ENCODE results near the gene DNAJA3.

Gene DNAJA3

DNA sequence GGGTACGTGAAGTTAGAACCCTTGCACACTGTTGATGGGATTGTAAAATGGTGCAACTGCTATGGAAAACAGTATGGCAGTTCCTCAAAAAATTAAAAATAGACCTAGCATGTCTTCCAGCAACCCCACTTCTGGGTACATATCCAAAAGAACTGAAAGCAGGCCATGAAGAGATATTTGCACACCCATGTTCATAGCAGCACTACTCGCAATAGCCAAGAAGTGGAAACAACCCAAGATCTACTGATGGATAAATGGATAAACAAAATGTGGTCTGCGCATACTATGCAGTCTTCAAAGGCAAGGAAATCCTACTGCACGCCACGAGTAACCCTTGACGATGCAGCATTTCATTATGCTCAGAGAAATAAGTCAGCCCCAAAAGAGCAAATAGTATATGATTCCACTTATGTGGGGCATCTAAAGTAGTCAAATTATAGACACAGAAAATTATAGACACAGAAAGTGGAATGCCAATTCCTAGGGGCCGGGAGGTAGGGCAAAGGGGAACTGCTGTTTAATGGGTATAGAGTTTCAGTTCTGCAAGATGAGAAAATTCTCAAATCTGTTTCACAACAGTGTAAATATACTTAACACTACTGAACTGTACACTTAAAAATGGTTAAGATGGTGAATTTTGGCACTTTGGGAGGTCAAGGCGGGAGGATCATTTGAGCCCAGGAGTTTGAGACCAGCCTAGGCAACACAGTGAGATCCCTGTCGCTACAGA, 26.5 kb upstream of the DNAJA3 start:
- H3K9me3 ChIP-seq (ENCODE audit: insufficient read depth, low read length): no peaks in the 10 kb centered on the region
- H3K27me3 ChIP-seq (ENCODE audit: low read length): no peaks in the 10 kb centered on the region
- H4K20me1 ChIP-seq (ENCODE audit: low read depth, low read length): no peaks in the 10 kb centered on the region
- no peak overlapping the region for H3K4me3 ChIP-seq (ENCODE audit: insufficient read depth, low read length, poor library complexity, severe bottlenecking)
- no peak overlapping the region for H3K9ac ChIP-seq (ENCODE audit: low read length)
- no peak for TF ChIP-seq EZH2phosphoT487 (conservative IDR thresholded peaks at IDR 0.05; ENCODE audit: low read length)
- TF ChIP-seq, protein P1, sequence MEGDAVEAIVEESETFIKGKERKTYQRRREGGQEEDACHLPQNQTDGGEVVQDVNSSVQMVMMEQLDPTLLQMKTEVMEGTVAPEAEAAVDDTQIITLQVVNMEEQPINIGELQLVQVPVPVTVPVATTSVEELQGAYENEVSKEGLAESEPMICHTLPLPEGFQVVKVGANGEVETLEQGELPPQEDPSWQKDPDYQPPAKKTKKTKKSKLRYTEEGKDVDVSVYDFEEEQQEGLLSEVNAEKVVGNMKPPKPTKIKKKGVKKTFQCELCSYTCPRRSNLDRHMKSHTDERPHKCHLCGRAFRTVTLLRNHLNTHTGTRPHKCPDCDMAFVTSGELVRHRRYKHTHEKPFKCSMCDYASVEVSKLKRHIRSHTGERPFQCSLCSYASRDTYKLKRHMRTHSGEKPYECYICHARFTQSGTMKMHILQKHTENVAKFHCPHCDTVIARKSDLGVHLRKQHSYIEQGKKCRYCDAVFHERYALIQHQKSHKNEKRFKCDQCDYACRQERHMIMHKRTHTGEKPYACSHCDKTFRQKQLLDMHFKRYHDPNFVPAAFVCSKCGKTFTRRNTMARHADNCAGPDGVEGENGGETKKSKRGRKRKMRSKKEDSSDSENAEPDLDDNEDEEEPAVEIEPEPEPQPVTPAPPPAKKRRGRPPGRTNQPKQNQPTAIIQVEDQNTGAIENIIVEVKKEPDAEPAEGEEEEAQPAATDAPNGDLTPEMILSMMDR (IDR thresholded peaks at IDR 0.05; ENCODE audit: insufficient read depth, low read length, poor library complexity, severe bottlenecking): no peak
- no peaks in the 10 kb centered on the region for H3K9me2 ChIP-seq (replicated peaks; ENCODE audit: insufficient read depth, low read length)
- no peak overlapping the region for H2AFZ ChIP-seq (ENCODE audit: low read depth, low read length, severe bottlenecking)
- no peaks in the 10 kb centered on the region for H3F3A ChIP-seq (ENCODE audit: insufficient read depth)
- no peak overlapping the region for H3K4me2 ChIP-seq (ENCODE audit: low read depth, low read length, poor library complexity, severe bottlenecking)
- H3K79me2 ChIP-seq (ENCODE audit: insufficient read depth, low read length): no peaks in the 10 kb centered on the region
- no peaks in the 10 kb centered on the region for H3K36me3 ChIP-seq (ENCODE audit: low read length)
- H3K27ac ChIP-seq (ENCODE audit: low read depth, low read length): no peak overlapping the region

DNA sequence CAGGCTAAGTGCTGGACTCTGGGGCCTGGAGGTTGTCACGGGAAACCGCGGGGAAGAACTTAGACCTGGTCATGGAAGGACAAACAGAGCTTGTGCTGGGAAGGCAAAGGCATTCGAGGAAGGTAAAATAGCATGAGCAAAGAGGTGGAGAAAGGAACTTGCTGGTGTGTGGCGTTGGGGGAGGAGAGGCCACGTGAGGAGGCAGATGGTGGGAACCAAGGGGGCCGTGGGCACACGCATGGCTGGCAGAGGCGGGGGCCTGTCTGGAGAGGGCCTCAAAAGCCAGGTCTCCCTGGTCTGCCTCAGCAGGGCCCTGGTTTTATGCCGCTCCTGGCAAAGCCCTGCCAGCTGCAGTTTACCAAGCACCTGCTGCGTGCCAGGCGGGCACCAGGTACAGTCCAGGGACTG, 24.6 kb upstream of the DNAJA3 start:
- H3F3A ChIP-seq (ENCODE audit: insufficient read depth): no peaks in the 10 kb centered on the region
- no peak overlapping the region for H3K9ac ChIP-seq (ENCODE audit: low read length)
- no peak overlapping the region for H2AFZ ChIP-seq (ENCODE audit: low read depth, low read length, severe bottlenecking)
- no peaks in the 10 kb centered on the region for H3K79me2 ChIP-seq (ENCODE audit: insufficient read depth, low read length)
- H3K9me3 ChIP-seq (ENCODE audit: insufficient read depth, low read length): no peaks in the 10 kb centered on the region
- no peaks in the 10 kb centered on the region for H3K9me2 ChIP-seq (replicated peaks; ENCODE audit: insufficient read depth, low read length)
- no peaks in the 10 kb centered on the region for H4K20me1 ChIP-seq (ENCODE audit: low read depth, low read length)
- no peak overlapping the region for H3K4me2 ChIP-seq (ENCODE audit: low read depth, low read length, poor library complexity, severe bottlenecking)
- no peaks in the 10 kb centered on the region for H3K27me3 ChIP-seq (ENCODE audit: low read length)
- TF ChIP-seq EZH2phosphoT487 (conservative IDR thresholded peaks at IDR 0.05; ENCODE audit: low read length): no peak
- H3K36me3 ChIP-seq (ENCODE audit: low read length): no peaks in the 10 kb centered on the region
- H3K4me3 ChIP-seq (ENCODE audit: insufficient read depth, low read length, poor library complexity, severe bottlenecking): no peak overlapping the region
- no peak overlapping the region for H3K27ac ChIP-seq (ENCODE audit: low read depth, low read length)

DNA sequence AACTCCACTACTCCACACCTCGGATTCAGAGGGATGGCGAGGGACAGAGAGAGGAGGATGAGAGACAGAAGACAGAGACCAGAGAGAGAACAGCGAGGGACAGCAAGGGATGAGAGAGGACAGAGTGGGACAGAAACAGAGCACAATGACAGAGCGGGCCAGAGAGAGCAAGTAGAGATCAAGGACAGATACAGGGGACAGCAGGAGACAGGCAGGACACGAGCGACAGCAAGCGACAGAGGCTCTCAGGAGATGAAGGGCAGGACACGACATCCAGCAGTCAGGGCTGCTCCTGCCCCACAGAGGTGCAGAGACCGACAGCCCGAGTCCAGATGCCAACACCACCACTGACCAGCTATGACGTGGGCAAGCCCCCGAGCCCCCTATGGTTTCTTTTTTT, 24.2 kb upstream of the DNAJA3 start:
- no peaks in the 10 kb centered on the region for H3F3A ChIP-seq (ENCODE audit: insufficient read depth)
- H3K36me3 ChIP-seq (ENCODE audit: low read length): no peaks in the 10 kb centered on the region
- H3K9me3 ChIP-seq (ENCODE audit: insufficient read depth, low read length): no peaks in the 10 kb centered on the region
- H3K79me2 ChIP-seq (ENCODE audit: insufficient read depth, low read length): no peaks in the 10 kb centered on the region
- TF ChIP-seq, protein P1 (IDR thresholded peaks at IDR 0.05; ENCODE audit: insufficient read depth, low read length, poor library complexity, severe bottlenecking): no peak
- no peak for TF ChIP-seq EZH2phosphoT487 (conservative IDR thresholded peaks at IDR 0.05; ENCODE audit: low read length)
- H3K4me2 ChIP-seq (ENCODE audit: low read depth, low read length, poor library complexity, severe bottlenecking): no peak overlapping the region
- H2AFZ ChIP-seq (ENCODE audit: low read depth, low read length, severe bottlenecking): no peak overlapping the region
- H3K9me2 ChIP-seq (replicated peaks; ENCODE audit: insufficient read depth, low read length): no peaks in the 10 kb centered on the region
- no peak overlapping the region for H3K4me3 ChIP-seq (ENCODE audit: insufficient read depth, low read length, poor library complexity, severe bottlenecking)
- H3K9ac ChIP-seq (ENCODE audit: low read length): no peak overlapping the region
- H3K27me3 ChIP-seq (ENCODE audit: low read length): no peaks in the 10 kb centered on the region
- no peaks in the 10 kb centered on the region for H4K20me1 ChIP-seq (ENCODE audit: low read depth, low read length)
- no peak overlapping the region for H3K27ac ChIP-seq (ENCODE audit: low read depth, low read length)

DNA sequence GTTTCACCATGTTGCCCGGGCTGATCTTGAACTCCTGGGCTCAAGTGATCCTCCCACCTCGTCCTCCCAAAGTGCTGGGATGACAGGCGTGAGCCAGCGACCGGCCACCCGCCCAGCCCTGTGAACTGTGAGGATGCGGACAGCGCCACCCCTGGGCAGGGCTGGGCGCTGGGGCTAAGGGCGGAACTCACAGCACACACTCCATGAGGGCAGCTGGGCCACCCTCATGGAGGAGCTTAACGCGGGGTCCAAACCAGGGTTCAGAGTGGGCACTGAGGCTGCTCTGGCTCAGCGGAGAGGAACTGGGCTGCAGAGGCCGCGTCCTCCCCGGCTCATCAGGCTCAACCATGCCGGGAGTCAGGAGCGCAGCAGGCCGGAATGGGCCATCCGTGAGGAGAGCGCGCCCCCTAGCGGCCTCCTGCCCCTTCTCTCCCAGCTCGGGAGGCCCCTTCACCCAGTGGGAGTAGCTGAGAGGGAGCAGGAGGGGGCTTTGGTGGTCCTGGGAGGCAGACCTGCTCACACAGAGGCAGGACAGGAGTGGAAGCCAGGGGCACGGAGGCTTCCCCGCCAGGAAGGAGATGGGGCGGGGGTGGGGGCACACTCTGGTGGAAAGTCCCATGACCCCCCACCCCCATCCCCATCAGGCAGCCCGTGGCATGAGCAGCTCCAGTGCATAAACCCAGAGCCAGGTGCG, 23.1 kb upstream of the DNAJA3 start:
- no peak overlapping the region for H3K4me3 ChIP-seq (ENCODE audit: insufficient read depth, low read length, poor library complexity, severe bottlenecking)
- no peak overlapping the region for H3K9ac ChIP-seq (ENCODE audit: low read length)
- no peak for TF ChIP-seq EZH2phosphoT487 (conservative IDR thresholded peaks at IDR 0.05; ENCODE audit: low read length)
- TF ChIP-seq, protein P1 (IDR thresholded peaks at IDR 0.05; ENCODE audit: insufficient read depth, low read length, poor library complexity, severe bottlenecking): peak; percentile 95
- no peak overlapping the region for H3K4me2 ChIP-seq (ENCODE audit: low read depth, low read length, poor library complexity, severe bottlenecking)
- H3K27me3 ChIP-seq (ENCODE audit: low read length): no peaks in the 10 kb centered on the region
- H3K27ac ChIP-seq (ENCODE audit: low read depth, low read length): no peak overlapping the region
- no peaks in the 10 kb centered on the region for H3K9me2 ChIP-seq (replicated peaks; ENCODE audit: insufficient read depth, low read length)
- H3K9me3 ChIP-seq (ENCODE audit: insufficient read depth, low read length): no peaks in the 10 kb centered on the region
- no peaks in the 10 kb centered on the region for H3K79me2 ChIP-seq (ENCODE audit: insufficient read depth, low read length)
- no peaks in the 10 kb centered on the region for H4K20me1 ChIP-seq (ENCODE audit: low read depth, low read length)
- no peaks in the 10 kb centered on the region for H3F3A ChIP-seq (ENCODE audit: insufficient read depth)
- no peaks in the 10 kb centered on the region for H3K36me3 ChIP-seq (ENCODE audit: low read length)
- no peak overlapping the region for H2AFZ ChIP-seq (ENCODE audit: low read depth, low read length, severe bottlenecking)
